PFSK-1 (cell line): ENCODE measurements around the gene HTT.

Experiments used
- FOXP2 ChIP-seq: optimal IDR thresholded peaks from 2 replicates; pipeline ENCODE3; 2011; ENCODE audit warnings: borderline replicate concordance, control low read depth, inconsistent platforms; ENCODE audit not compliant: insufficient read depth; ENCODE audit errors: extremely low read length, extremely low read depth
- POLR2AphosphoS5 ChIP-seq: IDR thresholded peaks from 2 replicates; pipeline ENCODE4 v1.6.1; 2012; ENCODE audit warnings: low read depth, mild to moderate bottlenecking, control low read depth, low read length, moderate library complexity
- REST ChIP-seq, 2 experiments: IDR thresholded peaks; 2 replicates each; pipeline versions ENCODE4 v1.6.1 to v1.8.0; 2011 to 2012; ENCODE audit warnings: low read depth in 2 of 2, low read length in 2 of 2, control low read depth in 1 of 2, inconsistent platforms in 1 of 2, mild to moderate bottlenecking in 1 of 2, moderate library complexity in 1 of 2; ENCODE audit not compliant: insufficient read depth in 1 of 2
- SIN3A ChIP-seq: IDR thresholded peaks from 2 replicates; pipeline ENCODE4 v1.6.1; 2012; ENCODE audit warnings: mild to moderate bottlenecking, low read length, moderate library complexity, borderline replicate concordance; ENCODE audit not compliant: insufficient read depth
- TAF1 ChIP-seq: IDR thresholded peaks from 2 replicates; pipeline ENCODE4 v1.6.1; 2012; ENCODE audit warnings: low read length, control low read depth, borderline replicate concordance; ENCODE audit not compliant: insufficient read depth

HTT gene

GRCh38 chr4:3124070-3124767 lies 49.7 kb downstream of the HTT start:
- no peak for TF ChIP-seq POLR2AphosphoS5
- TF ChIP-seq REST (IDR thresholded peaks at IDR 0.05; ENCODE audit: insufficient read depth in 1 of 2, low read depth in 2 of 2, low read length in 2 of 2), result no peak
- TF ChIP-seq FOXP2, result no peak
- no peak for TF ChIP-seq TAF1
- no peak for TF ChIP-seq SIN3A

DNA sequence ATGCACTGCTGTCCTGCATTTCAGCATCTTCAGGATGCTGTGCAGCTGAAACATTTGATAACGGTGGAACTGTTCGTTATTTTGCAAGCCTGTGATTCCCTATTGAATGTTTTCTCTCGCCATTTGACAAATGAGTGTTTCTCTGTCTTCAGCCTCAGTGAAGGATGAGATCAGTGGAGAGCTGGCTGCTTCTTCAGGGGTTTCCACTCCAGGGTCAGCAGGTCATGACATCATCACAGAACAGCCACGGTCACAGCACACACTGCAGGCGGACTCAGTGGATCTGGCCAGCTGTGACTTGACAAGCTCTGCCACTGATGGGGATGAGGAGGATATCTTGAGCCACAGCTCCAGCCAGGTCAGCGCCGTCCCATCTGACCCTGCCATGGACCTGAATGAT lies 52.6 kb downstream of the HTT start:
- TF ChIP-seq SIN3A, result no peak
- TF ChIP-seq FOXP2, result no peak
- TF ChIP-seq POLR2AphosphoS5, result no peak
- TF ChIP-seq TAF1, result no peak
- TF ChIP-seq REST (IDR thresholded peaks at IDR 0.05; ENCODE audit: insufficient read depth in 1 of 2, low read depth in 2 of 2, low read length in 2 of 2), result no peak

GRCh38 chr4:3128058-3128457 lies 53.6 kb downstream of the HTT start:
- TF ChIP-seq POLR2AphosphoS5, result no peak
- no peak for TF ChIP-seq SIN3A
- no peak for TF ChIP-seq FOXP2
- TF ChIP-seq TAF1, result no peak
- no peak for TF ChIP-seq REST (IDR thresholded peaks at IDR 0.05; ENCODE audit: insufficient read depth in 1 of 2, low read depth in 2 of 2, low read length in 2 of 2)

GRCh38 chr4:3128976-3129375 lies 54.5 kb downstream of the HTT start:
- TF ChIP-seq REST (IDR thresholded peaks at IDR 0.05; ENCODE audit: insufficient read depth in 1 of 2, low read depth in 2 of 2, low read length in 2 of 2) (no peak), POLR2AphosphoS5 (no peak), TAF1 (no peak), SIN3A (no peak), FOXP2 (no peak)
